GM12878 (cell line): ENCODE measurements around the gene CORO2B. TPM values are rescaled to one million over a fixed set of nuclear protein-coding genes. Genes with fewer than 3 reads are reported as not detected.

Source experiments
- CREM ChIP-seq: IDR thresholded peaks from 2 replicates; pipeline ENCODE4 v1.6.1; 2014; ENCODE audit warnings: antibody characterized with exemption, low read depth
- EGR1 ChIP-seq, 2 experiments: IDR thresholded peaks; 1 replicate in 1 of 2; 2 replicates in 1 of 2; pipeline ENCODE4 v1.6.1; 2011 to 2012; ENCODE audit warnings: low read depth in 2 of 2, low read length in 2 of 2, borderline replicate concordance in 1 of 2, mild to moderate bottlenecking in 1 of 2, moderate library complexity in 1 of 2
- RCOR1 ChIP-seq: conservative IDR thresholded peaks from 2 replicates; pipeline ENCODE4 v1.6.1; 2012; ENCODE audit warnings: low read depth, low read length, improper control_type of control experiment
- RELA ChIP-seq: fragments of 450-650 bp; IDR thresholded peaks from 2 replicates; pipeline ENCODE4 v1.8.0; 2014; ENCODE audit warnings: borderline replicate concordance; ENCODE audit not compliant: partially characterized antibody
- SMC3 ChIP-seq: IDR thresholded peaks from 2 replicates; pipeline ENCODE4 v1.6.1; 2011; ENCODE audit warnings: low read length, improper control_type of control experiment, borderline replicate concordance
- ZNF24 ChIP-seq: fragments of 450-650 bp; IDR thresholded peaks from 2 replicates; pipeline ENCODE4 v1.6.1; 2017; ENCODE audit warnings: antibody characterized with exemption, mild to moderate bottlenecking
- polyA plus RNA-seq, 11 experiments: library from polyadenylated mRNA; depleted of rRNA in 4 of 11; unstranded in 6 of 11; stranded (reverse) in 5 of 11; fragments of >200 nt; fragmentation: Nextera tagmentation in 4 of 11; fragmentation: Illumina TruSeq in 1 of 11; extraction: Ambion mirVana in 4 of 11; extraction: Trizol in 1 of 11; gene quantifications; 1 replicate in 1 of 11; 2 replicates in 10 of 11; pipeline versions ENCODE4 v1.2.1 to v1.2.3, GENCODE V29; 2011 to 2016; ENCODE audit warnings: inconsistent platforms in 2 of 11, missing spikeins in 2 of 11, low read depth in 1 of 11
- total RNA-seq, 4 experiments: library from RNA; depleted of rRNA in 3 of 4; stranded (reverse); fragments of >200 nt in 3 of 4; fragmentation: Illumina TruSeq in 1 of 4; extraction: Trizol in 1 of 4; gene quantifications; 2 replicates each; pipeline versions ENCODE4 v1.2.1 to v1.2.3, GENCODE V29; 2013 to 2021
- TF ChIP-seq, protein P1 (sequence below): fragments of 450-650 bp; IDR thresholded peaks from 2 replicates; pipeline ENCODE4 v1.6.1; 2018; ENCODE audit warnings: borderline replicate concordance, mild to moderate bottlenecking; ENCODE audit not compliant: partially characterized antibody
- TF ChIP-seq, protein P2 (sequence below): IDR thresholded peaks from 2 replicates; pipeline ENCODE4 v1.6.1; 2012; ENCODE audit warnings: low read depth, low read length, improper control_type of control experiment
- TF ChIP-seq, protein P3 (sequence below): IDR thresholded peaks from 2 replicates; pipeline ENCODE4 v1.6.1; 2012; ENCODE audit warnings: improper control_type of control experiment, low read depth, low read length; ENCODE audit not compliant: insufficient replicate concordance

The CORO2B gene
- total and polyA plus RNA-seq, 10 of the 15 experiments (the other 5 are each of a cell fraction or from before 2014, with no cell fraction given), result 0.05 to 0.73 (median 0.13) TPM; not detected in 4

DNA sequence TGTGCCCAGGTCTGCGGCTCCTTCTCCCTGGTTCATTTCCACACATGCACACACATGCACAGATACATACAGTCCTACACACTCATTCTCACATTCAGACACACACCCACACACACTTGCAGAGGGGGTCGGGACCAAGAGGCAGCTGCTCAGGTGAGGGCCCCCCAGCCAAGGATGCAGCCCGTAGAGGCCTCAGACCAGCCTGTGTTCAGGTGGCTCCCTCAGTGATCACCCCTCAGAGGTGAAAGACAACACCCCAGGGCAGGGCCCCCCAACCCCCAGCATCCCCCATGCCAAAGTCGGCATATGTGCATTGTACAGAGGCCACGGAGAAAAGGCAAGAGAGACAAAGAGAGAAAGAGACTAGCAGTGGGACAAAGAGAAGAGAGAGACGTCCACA lies 5.9 kb upstream of the CORO2B start (continued):
- TF ChIP-seq SMC3, result no peak
- TF ChIP-seq RELA, result no peak
- TF ChIP-seq, protein P1, sequence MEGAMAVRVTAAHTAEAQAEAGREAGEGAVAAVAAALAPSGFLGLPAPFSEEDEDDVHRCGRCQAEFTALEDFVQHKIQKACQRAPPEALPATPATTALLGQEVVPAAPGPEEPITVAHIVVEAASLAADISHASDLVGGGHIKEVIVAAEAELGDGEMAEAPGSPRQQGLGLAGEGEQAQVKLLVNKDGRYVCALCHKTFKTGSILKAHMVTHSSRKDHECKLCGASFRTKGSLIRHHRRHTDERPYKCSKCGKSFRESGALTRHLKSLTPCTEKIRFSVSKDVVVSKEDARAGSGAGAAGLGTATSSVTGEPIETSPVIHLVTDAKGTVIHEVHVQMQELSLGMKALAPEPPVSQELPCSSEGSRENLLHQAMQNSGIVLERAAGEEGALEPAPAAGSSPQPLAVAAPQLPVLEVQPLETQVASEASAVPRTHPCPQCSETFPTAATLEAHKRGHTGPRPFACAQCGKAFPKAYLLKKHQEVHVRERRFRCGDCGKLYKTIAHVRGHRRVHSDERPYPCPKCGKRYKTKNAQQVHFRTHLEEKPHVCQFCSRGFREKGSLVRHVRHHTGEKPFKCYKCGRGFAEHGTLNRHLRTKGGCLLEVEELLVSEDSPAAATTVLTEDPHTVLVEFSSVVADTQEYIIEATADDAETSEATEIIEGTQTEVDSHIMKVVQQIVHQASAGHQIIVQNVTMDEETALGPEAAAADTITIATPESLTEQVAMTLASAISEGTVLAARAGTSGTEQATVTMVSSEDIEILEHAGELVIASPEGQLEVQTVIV, result no peak
- no peak for TF ChIP-seq CREM
- TF ChIP-seq, protein P2, sequence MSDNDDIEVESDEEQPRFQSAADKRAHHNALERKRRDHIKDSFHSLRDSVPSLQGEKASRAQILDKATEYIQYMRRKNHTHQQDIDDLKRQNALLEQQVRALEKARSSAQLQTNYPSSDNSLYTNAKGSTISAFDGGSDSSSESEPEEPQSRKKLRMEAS, result no peak
- no peak for TF ChIP-seq ZNF24
- TF ChIP-seq, protein P3, sequence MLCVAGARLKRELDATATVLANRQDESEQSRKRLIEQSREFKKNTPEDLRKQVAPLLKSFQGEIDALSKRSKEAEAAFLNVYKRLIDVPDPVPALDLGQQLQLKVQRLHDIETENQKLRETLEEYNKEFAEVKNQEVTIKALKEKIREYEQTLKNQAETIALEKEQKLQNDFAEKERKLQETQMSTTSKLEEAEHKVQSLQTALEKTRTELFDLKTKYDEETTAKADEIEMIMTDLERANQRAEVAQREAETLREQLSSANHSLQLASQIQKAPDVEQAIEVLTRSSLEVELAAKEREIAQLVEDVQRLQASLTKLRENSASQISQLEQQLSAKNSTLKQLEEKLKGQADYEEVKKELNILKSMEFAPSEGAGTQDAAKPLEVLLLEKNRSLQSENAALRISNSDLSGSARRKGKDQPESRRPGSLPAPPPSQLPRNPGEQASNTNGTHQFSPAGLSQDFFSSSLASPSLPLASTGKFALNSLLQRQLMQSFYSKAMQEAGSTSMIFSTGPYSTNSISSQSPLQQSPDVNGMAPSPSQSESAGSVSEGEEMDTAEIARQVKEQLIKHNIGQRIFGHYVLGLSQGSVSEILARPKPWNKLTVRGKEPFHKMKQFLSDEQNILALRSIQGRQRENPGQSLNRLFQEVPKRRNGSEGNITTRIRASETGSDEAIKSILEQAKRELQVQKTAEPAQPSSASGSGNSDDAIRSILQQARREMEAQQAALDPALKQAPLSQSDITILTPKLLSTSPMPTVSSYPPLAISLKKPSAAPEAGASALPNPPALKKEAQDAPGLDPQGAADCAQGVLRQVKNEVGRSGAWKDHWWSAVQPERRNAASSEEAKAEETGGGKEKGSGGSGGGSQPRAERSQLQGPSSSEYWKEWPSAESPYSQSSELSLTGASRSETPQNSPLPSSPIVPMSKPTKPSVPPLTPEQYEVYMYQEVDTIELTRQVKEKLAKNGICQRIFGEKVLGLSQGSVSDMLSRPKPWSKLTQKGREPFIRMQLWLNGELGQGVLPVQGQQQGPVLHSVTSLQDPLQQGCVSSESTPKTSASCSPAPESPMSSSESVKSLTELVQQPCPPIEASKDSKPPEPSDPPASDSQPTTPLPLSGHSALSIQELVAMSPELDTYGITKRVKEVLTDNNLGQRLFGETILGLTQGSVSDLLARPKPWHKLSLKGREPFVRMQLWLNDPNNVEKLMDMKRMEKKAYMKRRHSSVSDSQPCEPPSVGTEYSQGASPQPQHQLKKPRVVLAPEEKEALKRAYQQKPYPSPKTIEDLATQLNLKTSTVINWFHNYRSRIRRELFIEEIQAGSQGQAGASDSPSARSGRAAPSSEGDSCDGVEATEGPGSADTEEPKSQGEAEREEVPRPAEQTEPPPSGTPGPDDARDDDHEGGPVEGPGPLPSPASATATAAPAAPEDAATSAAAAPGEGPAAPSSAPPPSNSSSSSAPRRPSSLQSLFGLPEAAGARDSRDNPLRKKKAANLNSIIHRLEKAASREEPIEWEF, result no peak
- no peak for TF ChIP-seq RCOR1
- no peak for TF ChIP-seq EGR1 (IDR thresholded peaks at IDR 0.05; ENCODE audit: borderline replicate concordance in 1 of 2, low read depth in 2 of 2, low read length in 2 of 2)
